ENCODE data around the gene CCDC27.

Gene CCDC27

DNA sequence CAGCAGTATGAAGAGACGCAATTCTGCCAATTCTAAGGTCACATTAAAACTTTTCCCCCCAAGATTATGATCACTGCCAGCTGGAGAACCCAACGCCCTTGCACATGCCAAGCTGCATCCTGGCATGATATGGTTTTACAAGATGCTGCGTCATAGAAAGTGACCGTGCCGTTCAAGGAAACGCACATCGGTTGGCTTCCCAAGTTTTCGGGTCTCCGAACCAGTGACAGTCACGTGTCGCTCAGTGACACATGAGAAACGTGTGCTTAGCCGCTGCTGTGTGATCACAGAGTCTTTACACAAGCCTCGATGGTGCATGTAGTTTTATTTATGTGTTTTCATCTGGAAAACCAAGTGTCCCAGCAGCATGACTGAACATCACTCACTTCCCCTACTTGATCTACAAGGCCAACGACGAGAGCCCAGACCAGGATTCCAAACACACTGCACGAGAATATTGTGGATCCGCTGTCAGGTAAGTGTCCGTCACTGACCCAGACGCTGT is 27.7 kb downstream of the CCDC27 start:
- no peak for DNase-seq (ENCODE audit: low read depth, low spot score)
- no peak for TF ChIP-seq YY1 (IDR thresholded peaks at IDR 0.05; ENCODE audit: insufficient read depth, insufficient read length)
- no peak for TF ChIP-seq SUZ12 (IDR thresholded peaks at IDR 0.05; ENCODE audit: extremely low read depth, insufficient read depth, insufficient read length)
- TF ChIP-seq ZNF274 (IDR thresholded peaks at IDR 0.05; ENCODE audit: low read depth, low read length): no peak
- Histone ChIP-seq H3K4me1 (ENCODE audit: insufficient read depth, insufficient read length) (peaks cover 5% of the 10 kb centered on the region), H3K4me3 (ENCODE audit: insufficient read length, low read depth) (no peak overlapping the region), H3K9me3 (ENCODE audit: insufficient read depth, low read length) (no peaks in the 10 kb centered on the region), H3K36me3 (ENCODE audit: insufficient read depth, insufficient read length, low read length) (peaks cover 76% of the 10 kb centered on the region), H3K9ac (ENCODE audit: insufficient read length, low read depth) (no peak overlapping the region), H3K27me3 (ENCODE audit: insufficient read depth, insufficient read length) (no peaks in the 10 kb centered on the region)

GRCh38 chr1:3780901-3781300 is 28.7 kb downstream of the CCDC27 start:
- no peaks in the 10 kb centered on the region for H3K9me3 ChIP-seq (ENCODE audit: insufficient read depth, low read length)
- H3K27me3 ChIP-seq (ENCODE audit: insufficient read depth, insufficient read length): no peaks in the 10 kb centered on the region
- no peak overlapping the region for H3K4me3 ChIP-seq (ENCODE audit: insufficient read length, low read depth)
- TF ChIP-seq YY1 (IDR thresholded peaks at IDR 0.05; ENCODE audit: insufficient read depth, insufficient read length) (no peak), SUZ12 (IDR thresholded peaks at IDR 0.05; ENCODE audit: extremely low read depth, insufficient read depth, insufficient read length) (no peak), ZNF274 (IDR thresholded peaks at IDR 0.05; ENCODE audit: low read depth, low read length) (no peak)
- DNase-seq (ENCODE audit: low read depth, low spot score): no peak
- H3K9ac ChIP-seq (ENCODE audit: insufficient read length, low read depth): no peak overlapping the region
- H3K4me1 ChIP-seq (ENCODE audit: insufficient read depth, insufficient read length): peaks cover 4% of the 10 kb centered on the region
- peaks cover 80% of the 10 kb centered on the region for H3K36me3 ChIP-seq (ENCODE audit: insufficient read depth, insufficient read length, low read length)

DNA sequence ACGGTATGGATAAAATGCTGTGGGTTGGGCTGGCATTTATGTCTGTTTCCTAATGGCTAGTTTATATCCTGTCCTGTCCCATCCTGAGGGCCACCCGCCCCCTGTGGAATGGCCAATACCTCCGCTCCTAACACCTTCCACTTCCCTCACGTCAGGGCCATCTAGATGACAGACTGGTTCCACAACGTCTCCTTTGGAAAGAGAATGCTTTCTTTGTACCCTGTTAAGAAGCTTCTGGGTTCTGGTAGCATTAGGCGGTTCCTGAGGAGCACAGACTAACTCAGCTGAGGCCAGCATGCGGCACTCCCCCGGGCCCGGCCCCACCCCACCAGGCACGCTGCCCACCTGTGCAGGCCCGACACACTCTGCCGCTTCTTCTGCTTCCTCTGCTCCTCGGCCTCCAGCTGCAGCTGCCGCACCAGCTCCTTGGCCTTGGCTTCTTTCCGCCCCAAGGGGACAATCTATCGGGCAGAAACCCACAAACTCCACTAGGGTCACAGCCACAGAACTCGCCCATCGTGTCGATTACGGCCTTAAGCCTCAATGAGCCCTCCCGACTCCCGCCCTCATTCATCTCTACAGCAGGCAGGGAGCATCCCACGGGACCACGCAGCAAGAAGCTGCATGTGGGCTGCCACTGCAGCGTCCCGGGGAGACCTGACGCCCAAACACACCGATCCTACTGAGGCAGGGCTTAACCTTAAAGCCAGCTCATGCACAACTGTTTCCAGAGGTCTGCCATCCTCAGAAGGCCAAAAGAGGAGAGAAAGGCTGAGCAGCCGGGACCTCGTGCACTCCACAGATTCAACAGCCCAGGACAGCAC is 31.6 kb downstream of the CCDC27 start:
- Histone ChIP-seq H3K9ac (ENCODE audit: insufficient read length, low read depth) (no peak overlapping the region), H3K36me3 (ENCODE audit: insufficient read depth, insufficient read length, low read length) (peaks cover 88% of the 10 kb centered on the region), H3K4me1 (ENCODE audit: insufficient read depth, insufficient read length) (peaks cover 1% of the 10 kb centered on the region), H3K9me3 (ENCODE audit: insufficient read depth, low read length) (no peaks in the 10 kb centered on the region), H3K27me3 (ENCODE audit: insufficient read depth, insufficient read length) (no peaks in the 10 kb centered on the region), H3K4me3 (ENCODE audit: insufficient read length, low read depth) (no peak overlapping the region)
- no peak for DNase-seq (ENCODE audit: low read depth, low spot score)
- no peak for TF ChIP-seq SUZ12 (IDR thresholded peaks at IDR 0.05; ENCODE audit: extremely low read depth, insufficient read depth, insufficient read length)
- TF ChIP-seq ZNF274 (IDR thresholded peaks at IDR 0.05; ENCODE audit: low read depth, low read length): no peak
- no peak for TF ChIP-seq YY1 (IDR thresholded peaks at IDR 0.05; ENCODE audit: insufficient read depth, insufficient read length)

GRCh38 chr1:3785045-3785444 is 32.8 kb downstream of the CCDC27 start:
- Histone ChIP-seq H3K27me3 (ENCODE audit: insufficient read depth, insufficient read length) (no peaks in the 10 kb centered on the region), H3K9me3 (ENCODE audit: insufficient read depth, low read length) (no peaks in the 10 kb centered on the region), H3K4me1 (ENCODE audit: insufficient read depth, insufficient read length) (peaks cover 5% of the 10 kb centered on the region), H3K4me3 (ENCODE audit: insufficient read length, low read depth) (no peak overlapping the region), H3K36me3 (ENCODE audit: insufficient read depth, insufficient read length, low read length) (peaks cover 88% of the 10 kb centered on the region), H3K9ac (ENCODE audit: insufficient read length, low read depth) (no peak overlapping the region)
- no peak for DNase-seq (ENCODE audit: low read depth, low spot score)
- TF ChIP-seq YY1 (IDR thresholded peaks at IDR 0.05; ENCODE audit: insufficient read depth, insufficient read length): no peak
- no peak for TF ChIP-seq SUZ12 (IDR thresholded peaks at IDR 0.05; ENCODE audit: extremely low read depth, insufficient read depth, insufficient read length)
- TF ChIP-seq ZNF274 (IDR thresholded peaks at IDR 0.05; ENCODE audit: low read depth, low read length): no peak

DNA sequence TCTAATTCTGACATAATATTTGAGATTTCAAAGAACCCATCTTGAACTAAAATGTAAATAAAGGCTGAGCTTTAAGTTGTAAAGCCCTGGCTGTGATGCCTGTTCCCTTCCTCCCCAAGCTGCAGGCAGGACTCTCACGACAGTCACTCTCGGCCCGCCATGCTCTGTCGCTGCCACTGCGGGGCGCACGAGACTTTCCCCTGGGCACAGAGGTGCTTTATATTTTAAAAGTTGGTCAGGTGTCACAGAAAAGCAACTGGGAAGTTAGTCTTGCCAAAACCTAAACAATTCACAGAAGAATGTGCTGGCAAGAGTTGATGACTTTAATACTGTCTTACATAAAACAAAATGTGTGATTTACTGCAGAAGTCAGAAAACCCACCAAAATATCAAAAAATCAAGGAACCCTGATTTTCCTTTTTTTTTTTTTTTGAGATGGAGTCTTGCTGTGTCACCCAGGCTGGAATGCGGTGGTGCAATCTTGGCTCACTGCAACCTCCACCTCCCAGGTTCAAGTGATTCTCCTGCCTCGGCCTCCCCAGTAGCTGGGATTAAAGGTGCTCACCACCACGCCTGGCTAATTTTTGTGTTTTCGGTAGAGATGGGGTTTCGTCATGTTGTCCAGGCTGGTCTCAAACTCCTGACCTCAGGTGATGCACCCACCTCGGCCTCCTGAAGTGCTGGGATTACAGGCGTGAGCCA is 33.4 kb downstream of the CCDC27 start:
- peaks cover 8% of the 10 kb centered on the region for H3K4me1 ChIP-seq (ENCODE audit: insufficient read depth, insufficient read length)
- H3K4me3 ChIP-seq (ENCODE audit: insufficient read length, low read depth): no peak overlapping the region
- H3K9ac ChIP-seq (ENCODE audit: insufficient read length, low read depth): no peak overlapping the region
- DNase-seq (ENCODE audit: low read depth, low spot score): no peak
- H3K9me3 ChIP-seq (ENCODE audit: insufficient read depth, low read length): no peaks in the 10 kb centered on the region
- no peaks in the 10 kb centered on the region for H3K27me3 ChIP-seq (ENCODE audit: insufficient read depth, insufficient read length)
- TF ChIP-seq SUZ12 (IDR thresholded peaks at IDR 0.05; ENCODE audit: extremely low read depth, insufficient read depth, insufficient read length): no peak
- TF ChIP-seq YY1 (IDR thresholded peaks at IDR 0.05; ENCODE audit: insufficient read depth, insufficient read length): no peak
- TF ChIP-seq ZNF274 (IDR thresholded peaks at IDR 0.05; ENCODE audit: low read depth, low read length): no peak
- peaks cover 88% of the 10 kb centered on the region for H3K36me3 ChIP-seq (ENCODE audit: insufficient read depth, insufficient read length, low read length)

- H3K9ac ChIP-seq (ENCODE audit: insufficient read length, low read depth): no peak overlapping the region
- no peaks in the 10 kb centered on the region for H3K27me3 ChIP-seq (ENCODE audit: insufficient read depth, insufficient read length)
- peaks cover 80% of the 10 kb centered on the region for H3K36me3 ChIP-seq (ENCODE audit: insufficient read depth, insufficient read length, low read length)
- no peak for DNase-seq (ENCODE audit: low read depth, low spot score)
- no peaks in the 10 kb centered on the region for H3K9me3 ChIP-seq (ENCODE audit: insufficient read depth, low read length)
- TF ChIP-seq SUZ12 (IDR thresholded peaks at IDR 0.05; ENCODE audit: extremely low read depth, insufficient read depth, insufficient read length): no peak
- TF ChIP-seq ZNF274 (IDR thresholded peaks at IDR 0.05; ENCODE audit: low read depth, low read length): no peak
- no peak for TF ChIP-seq YY1 (IDR thresholded peaks at IDR 0.05; ENCODE audit: insufficient read depth, insufficient read length)
- H3K4me1 ChIP-seq (ENCODE audit: insufficient read depth, insufficient read length): peaks cover 8% of the 10 kb centered on the region
- no peak overlapping the region for H3K4me3 ChIP-seq (ENCODE audit: insufficient read length, low read depth)
These were observed 34.5 kb downstream of the CCDC27 start for GRCh38 chr1:3786468-3787348.

Measured in NT2/D1 (cell line).